ENCODE results near the gene JAKMIP1.

DNA sequence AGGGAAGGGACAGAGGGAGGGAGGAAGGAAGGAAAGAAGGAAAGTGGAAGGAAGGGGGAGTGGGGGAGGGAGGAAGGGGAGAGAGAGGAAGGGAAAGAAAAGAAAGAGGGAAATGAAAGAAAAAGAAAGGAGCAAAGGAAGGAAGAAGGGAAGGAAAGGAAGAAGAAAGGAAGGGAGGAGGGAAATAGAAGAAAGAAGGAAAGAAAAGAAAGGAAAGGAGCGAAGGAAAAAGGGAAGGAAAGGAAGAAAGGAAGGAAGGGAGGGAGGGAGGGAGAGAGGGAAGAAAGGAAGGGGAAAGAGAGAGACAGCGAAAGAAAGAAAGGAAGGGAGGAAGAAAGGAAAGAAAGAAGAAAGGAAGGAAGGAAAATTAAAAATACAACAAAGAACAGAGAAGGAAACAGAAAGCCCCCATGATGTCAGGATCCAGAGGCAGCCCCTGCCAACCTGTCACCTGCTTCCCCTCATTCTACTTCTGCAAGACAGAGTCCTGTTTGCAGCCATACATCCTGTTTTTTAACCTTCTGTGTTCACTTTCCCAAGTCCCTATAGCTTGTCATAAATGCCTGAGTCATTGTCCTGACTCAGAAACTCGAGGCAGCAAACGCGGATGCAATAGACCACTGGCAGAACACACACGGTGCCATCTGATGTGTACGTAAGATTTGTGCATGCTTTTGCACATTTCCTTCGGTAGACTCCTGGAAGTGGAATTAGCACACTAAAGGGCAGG is 105.2 kb downstream of the JAKMIP1 start:
- TF ChIP-seq, protein P1, sequence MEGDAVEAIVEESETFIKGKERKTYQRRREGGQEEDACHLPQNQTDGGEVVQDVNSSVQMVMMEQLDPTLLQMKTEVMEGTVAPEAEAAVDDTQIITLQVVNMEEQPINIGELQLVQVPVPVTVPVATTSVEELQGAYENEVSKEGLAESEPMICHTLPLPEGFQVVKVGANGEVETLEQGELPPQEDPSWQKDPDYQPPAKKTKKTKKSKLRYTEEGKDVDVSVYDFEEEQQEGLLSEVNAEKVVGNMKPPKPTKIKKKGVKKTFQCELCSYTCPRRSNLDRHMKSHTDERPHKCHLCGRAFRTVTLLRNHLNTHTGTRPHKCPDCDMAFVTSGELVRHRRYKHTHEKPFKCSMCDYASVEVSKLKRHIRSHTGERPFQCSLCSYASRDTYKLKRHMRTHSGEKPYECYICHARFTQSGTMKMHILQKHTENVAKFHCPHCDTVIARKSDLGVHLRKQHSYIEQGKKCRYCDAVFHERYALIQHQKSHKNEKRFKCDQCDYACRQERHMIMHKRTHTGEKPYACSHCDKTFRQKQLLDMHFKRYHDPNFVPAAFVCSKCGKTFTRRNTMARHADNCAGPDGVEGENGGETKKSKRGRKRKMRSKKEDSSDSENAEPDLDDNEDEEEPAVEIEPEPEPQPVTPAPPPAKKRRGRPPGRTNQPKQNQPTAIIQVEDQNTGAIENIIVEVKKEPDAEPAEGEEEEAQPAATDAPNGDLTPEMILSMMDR (IDR thresholded peaks at IDR 0.05): no peak
- TF ChIP-seq POLR2A (IDR thresholded peaks at IDR 0.05): no peak
- no peak for TF ChIP-seq POLR2AphosphoS5 (IDR thresholded peaks at IDR 0.05)
- no peak for TF ChIP-seq EP300 (IDR thresholded peaks at IDR 0.05)

Data from upper lobe of left lung (tissue), 4 donors.